HepG2 (cell line): ENCODE measurements around the gene CYSRT1. TPM values are rescaled to one million over a fixed set of nuclear protein-coding genes. Genes with fewer than 3 reads are reported as not detected.
A peak's percentile ranks its signal among the peaks of the same experiment; 100 is the strongest.

Source experiments
- AGO1 ChIP-seq: fragments of 200-400 bp; formaldehyde crosslinking; IDR thresholded peaks from 2 replicates; pipeline ENCODE4 v1.6.1; 2017; ENCODE audit warnings: mild to moderate bottlenecking, low read depth, low read length, moderate library complexity; ENCODE audit not compliant: poor library complexity, severe bottlenecking
- ARHGAP35 ChIP-seq: sonication (generic); formaldehyde crosslinking; IDR thresholded peaks from 2 replicates; pipeline ENCODE4 v1.9.0; 2022; ENCODE audit warnings: mild to moderate bottlenecking, inconsistent platforms, moderate library complexity, missing genetic modification reagents, borderline replicate concordance
- KDM2A ChIP-seq: sonication (generic); formaldehyde crosslinking; IDR thresholded peaks from 2 replicates; pipeline ENCODE4 v1.4.0; 2020; ENCODE audit warnings: low read depth, missing genetic modification reagents, borderline replicate concordance
- KLF9 ChIP-seq: IDR thresholded peaks from 2 replicates; pipeline ENCODE4 v1.6.1; 2016; ENCODE audit warnings: low read depth
- MBNL3 ChIP-seq: fragments of 250-450 bp; sonication (Bioruptor Pico); conservative IDR thresholded peaks from 2 replicates; pipeline ENCODE4 v1.8.0; 2022; ENCODE audit warnings: mild to moderate bottlenecking, inconsistent platforms
- MED1 ChIP-seq: sonication (generic); formaldehyde crosslinking; IDR thresholded peaks from 2 replicates; pipeline ENCODE4 v1.4.0; 2020; ENCODE audit warnings: missing genetic modification reagents
- MED8 ChIP-seq: sonication (generic); formaldehyde crosslinking; IDR thresholded peaks from 2 replicates; pipeline ENCODE4 v1.8.1; 2023; ENCODE audit warnings: mild to moderate bottlenecking, missing genetic modification reagents; ENCODE audit not compliant: insufficient replicate concordance
- MTF2 ChIP-seq: sonication (generic); formaldehyde crosslinking; IDR thresholded peaks from 2 replicates; pipeline ENCODE4 v1.5.0; 2020; ENCODE audit warnings: missing genetic modification reagents, borderline replicate concordance
- PTBP1 ChIP-seq: fragments of 200-400 bp; formaldehyde crosslinking; IDR thresholded peaks from 2 replicates; pipeline ENCODE4 v1.6.1; 2018; ENCODE audit warnings: low read length, low read depth; ENCODE audit not compliant: poor library complexity, severe bottlenecking
- RBFOX2 ChIP-seq: fragments of 200-400 bp; formaldehyde crosslinking; IDR thresholded peaks from 2 replicates; pipeline ENCODE4 v1.6.1; 2017; ENCODE audit warnings: low read depth, mild to moderate bottlenecking, low read length
- SRSF9 ChIP-seq: fragments of 200-400 bp; formaldehyde crosslinking; IDR thresholded peaks from 2 replicates; pipeline ENCODE4 v1.6.1; 2018; ENCODE audit warnings: borderline replicate concordance, mild to moderate bottlenecking, low read depth, low read length; ENCODE audit not compliant: insufficient read depth, poor library complexity, severe bottlenecking
- WIZ ChIP-seq: sonication (generic); formaldehyde crosslinking; IDR thresholded peaks from 2 replicates; pipeline ENCODE4 v1.5.1; 2020; ENCODE audit warnings: mild to moderate bottlenecking, missing genetic modification reagents
- ZNF251 ChIP-seq: sonication (generic); formaldehyde crosslinking; IDR thresholded peaks from 2 replicates; pipeline ENCODE4 v1.9.0; 2021; ENCODE audit warnings: mild to moderate bottlenecking, missing genetic modification reagents
- ZNF354B ChIP-seq: sonication (generic); formaldehyde crosslinking; IDR thresholded peaks from 2 replicates; pipeline ENCODE4 v1.8.0; 2022; ENCODE audit warnings: mild to moderate bottlenecking, missing genetic modification reagents
- ZNF446 ChIP-seq: sonication (generic); formaldehyde crosslinking; IDR thresholded peaks from 2 replicates; pipeline ENCODE4 v1.5.0; 2020; ENCODE audit warnings: mild to moderate bottlenecking, missing genetic modification reagents
- ZNF790 ChIP-seq: sonication (generic); formaldehyde crosslinking; IDR thresholded peaks from 2 replicates; pipeline ENCODE4 v1.8.0; 2022; ENCODE audit warnings: missing genetic modification reagents, mild to moderate bottlenecking, borderline replicate concordance
- ZSCAN20 ChIP-seq: sonication (generic); formaldehyde crosslinking; IDR thresholded peaks from 2 replicates; pipeline ENCODE4 v1.4.0; 2020; ENCODE audit warnings: missing genetic modification reagents, mild to moderate bottlenecking, borderline replicate concordance
- polyA plus RNA-seq, 8 experiments: library from polyadenylated mRNA; depleted of rRNA in 3 of 8; stranded (reverse) in 7 of 8; unstranded in 1 of 8; fragments of >200 nt; fragmentation: Illumina TruSeq in 4 of 8; extraction: Trizol in 4 of 8; gene quantifications; 2 replicates each; pipeline versions ENCODE4 v1.2.1 to v1.2.3, GENCODE V29; 2011 to 2016; ENCODE audit warnings: low read depth in 4 of 8, missing spikeins in 1 of 8, mixed read lengths in 1 of 8; ENCODE audit not compliant: insufficient read depth in 1 of 8
- total RNA-seq, 5 experiments: library from RNA; depleted of rRNA; stranded (reverse); fragments of >200 nt; fragmentation: Illumina TruSeq; extraction: Trizol; gene quantifications; 2 replicates each; pipeline ENCODE4 v1.2.3, GENCODE V29; 2016; ENCODE audit warnings: low read depth in 1 of 5
- TF ChIP-seq, protein P1 (sequence below): IDR thresholded peaks from 2 replicates; pipeline ENCODE4 v1.6.1; 2016; ENCODE audit warnings: mild to moderate bottlenecking
- TF ChIP-seq, protein P2 (sequence below): sonication (generic); formaldehyde crosslinking; IDR thresholded peaks from 2 replicates; pipeline ENCODE4 v1.4.0; 2020; ENCODE audit warnings: mild to moderate bottlenecking, missing genetic modification reagents
- TF ChIP-seq, protein P3 (sequence below): sonication (generic); formaldehyde crosslinking; IDR thresholded peaks from 2 replicates; pipeline ENCODE4 v1.8.0; 2022; ENCODE audit warnings: mild to moderate bottlenecking, missing genetic modification reagents; ENCODE audit not compliant: insufficient replicate concordance
- TF ChIP-seq, protein P4 (sequence below): sonication (generic); formaldehyde crosslinking; IDR thresholded peaks from 2 replicates; pipeline ENCODE4 v1.4.0; 2020; ENCODE audit warnings: missing genetic modification reagents, mild to moderate bottlenecking, borderline replicate concordance

Gene CYSRT1
- total and polyA plus RNA-seq, 2 of the 13 experiments (the other 11 are each of a cell fraction or from before 2014, with no cell fraction given), result 1.5 to 2.1 TPM

DNA sequence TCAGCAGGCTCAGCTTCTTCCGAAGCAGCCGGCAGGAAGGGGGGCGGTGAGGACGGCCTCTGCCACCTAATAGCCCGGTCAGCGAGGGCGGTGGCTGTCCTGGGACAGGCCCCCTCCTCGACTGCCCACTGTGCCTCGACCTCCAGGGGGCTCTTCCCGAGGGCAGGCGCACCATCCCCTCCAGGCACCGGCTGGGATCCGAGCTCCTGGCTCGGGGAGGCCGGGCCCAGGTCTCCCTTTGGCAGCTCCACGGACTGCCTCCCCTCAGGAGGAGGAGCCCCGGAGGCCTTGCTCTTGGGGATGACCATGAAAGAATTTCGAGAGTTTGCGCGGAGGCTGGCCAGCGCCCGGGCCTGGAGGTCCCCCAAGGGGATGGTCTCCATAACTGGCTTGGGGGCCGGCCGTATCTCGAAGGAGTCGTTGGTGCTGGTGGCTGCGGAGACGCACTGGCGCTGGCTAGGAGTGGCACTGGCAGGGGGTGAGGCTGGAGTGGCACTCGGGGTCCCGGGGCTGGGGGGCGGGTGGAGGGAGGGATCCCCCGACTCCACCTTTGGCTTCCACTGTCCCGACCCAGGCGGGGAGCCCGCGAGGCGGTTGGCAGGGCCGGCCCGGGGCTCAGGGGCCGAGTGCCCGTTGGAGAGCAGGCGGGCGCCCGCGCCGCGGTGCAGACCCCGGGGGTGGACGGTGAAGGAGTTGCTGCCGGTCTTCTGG, 25.4 kb upstream of the CYSRT1 start (continued):
- TF ChIP-seq MED1 (CRISPR knock-in tag) (no peak), MED8 (CRISPR knock-in tag) (no peak), MBNL3 (no peak), ZNF446 (CRISPR knock-in tag) (no peak), WIZ (CRISPR knock-in tag) (no peak), PTBP1 (no peak), KDM2A (no peak; the same call in 1 of the 2 replicates), RBFOX2 (peak; percentile 69), ZSCAN20 (CRISPR knock-in tag) (no peak), SRSF9 (no peak), ARHGAP35 (CRISPR knock-in tag) (no peak), KLF9 (CRISPR knock-in tag) (no peak), MTF2 (CRISPR knock-in tag) (no peak), ZNF251 (CRISPR knock-in tag) (no peak), AGO1 (peak; percentile 25), ZNF354B (no peak), ZNF790 (CRISPR knock-in tag) (0 out of 2 replicates have a peak, but pooled peaks have one; percentile 35)
- TF ChIP-seq, protein P1, sequence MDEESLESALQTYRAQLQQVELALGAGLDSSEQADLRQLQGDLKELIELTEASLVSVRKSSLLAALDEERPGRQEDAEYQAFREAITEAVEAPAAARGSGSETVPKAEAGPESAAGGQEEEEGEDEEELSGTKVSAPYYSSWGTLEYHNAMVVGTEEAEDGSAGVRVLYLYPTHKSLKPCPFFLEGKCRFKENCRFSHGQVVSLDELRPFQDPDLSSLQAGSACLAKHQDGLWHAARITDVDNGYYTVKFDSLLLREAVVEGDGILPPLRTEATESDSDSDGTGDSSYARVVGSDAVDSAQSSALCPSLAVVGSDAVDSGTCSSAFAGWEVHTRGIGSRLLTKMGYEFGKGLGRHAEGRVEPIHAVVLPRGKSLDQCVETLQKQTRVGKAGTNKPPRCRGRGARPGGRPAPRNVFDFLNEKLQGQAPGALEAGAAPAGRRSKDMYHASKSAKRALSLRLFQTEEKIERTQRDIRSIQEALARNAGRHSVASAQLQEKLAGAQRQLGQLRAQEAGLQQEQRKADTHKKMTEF (CRISPR knock-in tag), result no peak
- TF ChIP-seq, protein P2, sequence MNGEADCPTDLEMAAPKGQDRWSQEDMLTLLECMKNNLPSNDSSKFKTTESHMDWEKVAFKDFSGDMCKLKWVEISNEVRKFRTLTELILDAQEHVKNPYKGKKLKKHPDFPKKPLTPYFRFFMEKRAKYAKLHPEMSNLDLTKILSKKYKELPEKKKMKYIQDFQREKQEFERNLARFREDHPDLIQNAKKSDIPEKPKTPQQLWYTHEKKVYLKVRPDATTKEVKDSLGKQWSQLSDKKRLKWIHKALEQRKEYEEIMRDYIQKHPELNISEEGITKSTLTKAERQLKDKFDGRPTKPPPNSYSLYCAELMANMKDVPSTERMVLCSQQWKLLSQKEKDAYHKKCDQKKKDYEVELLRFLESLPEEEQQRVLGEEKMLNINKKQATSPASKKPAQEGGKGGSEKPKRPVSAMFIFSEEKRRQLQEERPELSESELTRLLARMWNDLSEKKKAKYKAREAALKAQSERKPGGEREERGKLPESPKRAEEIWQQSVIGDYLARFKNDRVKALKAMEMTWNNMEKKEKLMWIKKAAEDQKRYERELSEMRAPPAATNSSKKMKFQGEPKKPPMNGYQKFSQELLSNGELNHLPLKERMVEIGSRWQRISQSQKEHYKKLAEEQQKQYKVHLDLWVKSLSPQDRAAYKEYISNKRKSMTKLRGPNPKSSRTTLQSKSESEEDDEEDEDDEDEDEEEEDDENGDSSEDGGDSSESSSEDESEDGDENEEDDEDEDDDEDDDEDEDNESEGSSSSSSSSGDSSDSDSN (CRISPR knock-in tag), result peak; percentile 56
- TF ChIP-seq, protein P3, sequence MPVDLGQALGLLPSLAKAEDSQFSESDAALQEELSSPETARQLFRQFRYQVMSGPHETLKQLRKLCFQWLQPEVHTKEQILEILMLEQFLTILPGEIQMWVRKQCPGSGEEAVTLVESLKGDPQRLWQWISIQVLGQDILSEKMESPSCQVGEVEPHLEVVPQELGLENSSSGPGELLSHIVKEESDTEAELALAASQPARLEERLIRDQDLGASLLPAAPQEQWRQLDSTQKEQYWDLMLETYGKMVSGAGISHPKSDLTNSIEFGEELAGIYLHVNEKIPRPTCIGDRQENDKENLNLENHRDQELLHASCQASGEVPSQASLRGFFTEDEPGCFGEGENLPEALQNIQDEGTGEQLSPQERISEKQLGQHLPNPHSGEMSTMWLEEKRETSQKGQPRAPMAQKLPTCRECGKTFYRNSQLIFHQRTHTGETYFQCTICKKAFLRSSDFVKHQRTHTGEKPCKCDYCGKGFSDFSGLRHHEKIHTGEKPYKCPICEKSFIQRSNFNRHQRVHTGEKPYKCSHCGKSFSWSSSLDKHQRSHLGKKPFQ (CRISPR knock-in tag), result no peak
- TF ChIP-seq, protein P4, sequence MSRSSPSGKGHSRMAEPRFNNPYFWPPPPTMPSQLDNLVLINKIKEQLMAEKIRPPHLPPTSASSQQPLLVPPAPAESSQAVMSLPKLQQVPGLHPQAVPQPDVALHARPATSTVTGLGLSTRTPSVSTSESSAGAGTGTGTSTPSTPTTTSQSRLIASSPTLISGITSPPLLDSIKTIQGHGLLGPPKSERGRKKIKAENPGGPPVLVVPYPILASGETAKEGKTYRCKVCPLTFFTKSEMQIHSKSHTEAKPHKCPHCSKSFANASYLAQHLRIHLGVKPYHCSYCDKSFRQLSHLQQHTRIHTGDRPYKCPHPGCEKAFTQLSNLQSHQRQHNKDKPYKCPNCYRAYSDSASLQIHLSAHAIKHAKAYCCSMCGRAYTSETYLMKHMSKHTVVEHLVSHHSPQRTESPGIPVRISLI, result no peak
